NCI-H1417 treated with DMSO at 0.1 percent for 48 hours (cell line): Measurements from ENCODE around the gene HKDC1.
"Not testable (repeated sequence)": the region's sequence is repeated elsewhere in the genome, so short reads cannot be mapped to it uniquely, and the experiment has no call there.

Source experiments
- DNase-seq: peaks from one replicate; lab custom pipeline; 2025; lab: John Stamatoyannopoulos, UW

Gene HKDC1, protein sequence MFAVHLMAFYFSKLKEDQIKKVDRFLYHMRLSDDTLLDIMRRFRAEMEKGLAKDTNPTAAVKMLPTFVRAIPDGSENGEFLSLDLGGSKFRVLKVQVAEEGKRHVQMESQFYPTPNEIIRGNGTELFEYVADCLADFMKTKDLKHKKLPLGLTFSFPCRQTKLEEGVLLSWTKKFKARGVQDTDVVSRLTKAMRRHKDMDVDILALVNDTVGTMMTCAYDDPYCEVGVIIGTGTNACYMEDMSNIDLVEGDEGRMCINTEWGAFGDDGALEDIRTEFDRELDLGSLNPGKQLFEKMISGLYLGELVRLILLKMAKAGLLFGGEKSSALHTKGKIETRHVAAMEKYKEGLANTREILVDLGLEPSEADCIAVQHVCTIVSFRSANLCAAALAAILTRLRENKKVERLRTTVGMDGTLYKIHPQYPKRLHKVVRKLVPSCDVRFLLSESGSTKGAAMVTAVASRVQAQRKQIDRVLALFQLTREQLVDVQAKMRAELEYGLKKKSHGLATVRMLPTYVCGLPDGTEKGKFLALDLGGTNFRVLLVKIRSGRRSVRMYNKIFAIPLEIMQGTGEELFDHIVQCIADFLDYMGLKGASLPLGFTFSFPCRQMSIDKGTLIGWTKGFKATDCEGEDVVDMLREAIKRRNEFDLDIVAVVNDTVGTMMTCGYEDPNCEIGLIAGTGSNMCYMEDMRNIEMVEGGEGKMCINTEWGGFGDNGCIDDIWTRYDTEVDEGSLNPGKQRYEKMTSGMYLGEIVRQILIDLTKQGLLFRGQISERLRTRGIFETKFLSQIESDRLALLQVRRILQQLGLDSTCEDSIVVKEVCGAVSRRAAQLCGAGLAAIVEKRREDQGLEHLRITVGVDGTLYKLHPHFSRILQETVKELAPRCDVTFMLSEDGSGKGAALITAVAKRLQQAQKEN

DNA sequence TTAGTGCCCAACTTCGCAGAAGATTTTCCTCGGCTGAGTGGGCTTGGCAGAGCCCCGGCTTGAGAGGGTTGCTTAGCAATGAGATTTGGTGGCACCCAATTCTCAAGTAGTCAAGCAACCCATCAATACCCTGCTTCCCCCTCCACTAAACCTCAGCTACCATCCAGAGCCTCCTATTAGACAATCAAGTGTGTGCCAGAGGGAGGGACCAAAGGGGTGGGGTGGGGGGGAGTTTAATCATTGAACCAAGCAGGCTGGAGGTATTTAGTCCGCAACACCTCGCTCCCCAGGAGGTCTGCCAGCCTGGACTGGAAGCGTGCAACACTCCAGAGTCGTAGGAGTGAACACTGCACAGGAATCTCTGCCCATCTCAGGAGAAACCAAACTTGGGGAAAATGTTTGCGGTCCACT lies at the start of gene HKDC1:
HKDC1 (plus strand) TSS at position 292 of the 411 bp plus-strand sequence; CDS start at position 396, 104 bp downstream.
- no peak for DNase-seq

DNA sequence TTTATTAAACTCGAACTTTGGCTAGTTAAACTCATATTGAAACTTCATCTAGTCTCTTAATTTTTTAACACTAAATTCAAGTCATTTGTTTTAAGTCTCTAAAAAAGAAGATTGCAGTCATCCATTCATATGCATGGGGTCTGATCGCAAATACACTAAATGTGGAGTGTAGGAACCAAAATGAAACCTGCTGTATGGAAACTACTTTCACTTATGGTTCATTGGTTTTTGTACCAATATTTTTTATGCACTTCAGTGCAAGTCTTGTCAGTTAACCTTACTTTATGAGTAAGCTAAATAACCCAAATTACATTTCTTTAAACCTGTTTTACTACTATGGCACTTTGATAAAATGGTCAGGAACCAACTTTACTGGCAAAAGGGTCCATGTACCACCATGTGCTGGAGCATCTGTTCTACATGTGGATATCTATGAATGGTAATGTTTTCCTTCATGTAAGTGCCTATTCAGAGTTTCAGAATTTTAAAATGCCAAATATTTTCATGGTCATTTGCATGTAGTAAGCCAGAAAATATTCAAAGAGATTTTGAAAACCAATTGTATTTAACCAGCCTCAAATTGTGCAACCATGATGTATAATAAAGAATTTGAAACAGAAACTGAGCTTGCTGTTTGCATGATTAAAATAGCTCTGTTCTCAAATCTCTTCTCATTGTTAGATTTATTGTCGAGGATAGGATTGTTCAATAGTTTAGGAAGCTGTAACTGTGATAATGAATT lies 47.7 kb upstream of the HKDC1 start:
- no peak for DNase-seq

DNA sequence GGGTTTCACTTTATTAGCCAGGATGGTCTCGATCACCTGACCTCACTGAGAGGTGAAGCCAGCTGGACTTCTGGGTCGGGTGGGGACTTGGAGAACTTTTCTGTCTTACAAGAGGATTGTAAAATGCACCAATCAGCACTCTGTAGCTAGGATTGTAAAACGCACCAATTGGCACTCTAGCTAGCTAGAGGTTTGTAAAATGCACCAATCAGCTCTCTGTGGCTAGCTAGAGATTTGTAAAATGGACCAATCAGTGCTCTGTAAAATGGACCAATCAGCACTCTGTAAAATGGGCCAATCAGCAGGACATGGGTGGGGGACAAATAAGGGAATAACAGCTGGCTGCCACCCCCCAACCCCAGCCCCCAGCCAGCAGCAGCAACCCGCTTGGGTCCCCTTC lies 44.8 kb upstream of the HKDC1 start:
- not testable (repeated sequence) for DNase-seq

DNA sequence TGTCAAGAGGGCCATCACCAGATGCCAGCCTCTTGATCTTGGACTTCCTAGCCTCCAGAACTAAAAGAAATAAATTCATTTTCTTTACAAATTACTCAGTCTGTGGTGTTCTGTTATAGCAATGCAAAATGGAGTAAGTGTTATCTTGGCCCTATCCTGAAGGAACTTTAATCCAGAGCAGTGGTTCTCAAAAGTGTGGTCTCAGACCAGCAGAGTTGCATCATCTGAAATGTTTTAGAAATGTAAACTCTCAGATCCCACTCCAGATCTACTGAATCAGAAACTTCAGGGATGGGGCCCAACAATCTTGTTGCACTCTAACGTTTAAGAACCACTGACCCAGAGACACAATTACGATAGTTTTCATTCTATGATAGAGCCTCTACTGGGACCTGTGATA lies 43.3 kb upstream of the HKDC1 start:
- no peak for DNase-seq

DNA sequence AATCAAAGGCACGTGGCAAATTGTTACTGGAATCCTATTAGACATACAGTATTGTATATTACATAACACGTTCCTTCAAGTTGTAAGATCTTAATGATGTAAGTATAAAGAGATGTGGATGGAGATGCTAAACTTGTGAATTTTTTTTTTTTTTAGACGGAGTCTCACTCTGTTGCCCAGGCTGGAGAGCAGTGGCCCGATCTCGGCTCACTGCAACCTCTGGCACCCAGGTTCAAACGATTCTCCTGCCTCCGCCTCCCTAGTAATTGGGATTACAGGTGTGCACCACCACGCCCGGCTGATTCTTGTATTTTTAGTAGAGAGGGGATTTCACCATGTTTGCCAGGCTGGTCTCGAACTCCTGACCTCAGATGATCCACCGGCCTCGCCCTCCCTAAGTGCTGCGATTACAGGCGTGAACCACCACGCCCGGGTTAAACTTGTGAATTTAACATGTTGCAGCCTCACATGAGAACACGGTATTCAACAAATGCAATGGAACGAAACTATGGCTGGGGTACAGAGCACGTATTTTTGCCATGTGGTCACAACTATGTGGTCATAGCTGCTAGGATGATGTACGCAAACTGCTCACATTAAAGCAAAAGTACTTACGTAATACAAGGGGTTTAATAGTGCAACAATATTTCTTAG lies 40.9 kb upstream of the HKDC1 start:
- no peak for DNase-seq

DNA sequence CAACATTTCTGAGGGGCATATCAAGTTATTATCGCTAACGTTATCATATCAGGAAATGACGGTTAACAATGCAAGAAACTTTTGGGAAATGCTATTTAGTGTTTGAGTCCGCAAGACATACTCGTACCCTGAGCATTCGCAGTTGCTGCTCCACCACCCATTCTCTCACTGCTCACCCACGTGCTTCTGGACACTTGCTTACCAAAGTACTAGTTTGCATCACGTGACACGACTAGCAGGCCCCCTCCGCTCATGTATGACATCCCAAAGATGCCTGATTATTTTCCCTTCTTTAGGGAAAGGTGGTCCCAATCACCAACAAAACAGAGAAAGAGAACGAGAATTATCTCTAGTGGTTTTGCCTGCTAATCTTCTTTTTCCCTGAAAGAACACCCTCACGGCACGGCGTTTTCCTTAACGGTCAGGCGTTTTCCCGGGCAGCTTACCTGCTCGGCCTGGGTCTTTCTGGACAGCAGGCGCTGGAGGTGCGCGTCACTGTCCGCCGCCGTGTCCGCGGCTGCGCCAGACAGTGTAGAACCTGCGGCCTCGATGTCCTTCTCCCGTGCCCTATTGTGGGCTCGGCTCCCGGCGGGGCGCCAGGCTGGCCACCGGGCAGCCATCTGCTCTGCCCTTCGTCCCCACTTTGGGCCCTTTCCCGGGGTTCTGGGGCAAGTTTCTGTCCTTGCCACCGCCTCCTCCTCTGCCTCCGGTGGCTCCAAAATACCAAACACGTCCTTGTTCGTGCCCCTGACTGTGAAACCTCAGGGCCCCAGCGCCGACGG lies 40.2 kb upstream of the HKDC1 start, which contains the start of gene SUPV3L1:
SUPV3L1 (plus strand) TSS at position 492 of the 782 bp plus-strand sequence; CDS start at position 550, 58 bp downstream.
- peak; percentile 87 for DNase-seq

DNA sequence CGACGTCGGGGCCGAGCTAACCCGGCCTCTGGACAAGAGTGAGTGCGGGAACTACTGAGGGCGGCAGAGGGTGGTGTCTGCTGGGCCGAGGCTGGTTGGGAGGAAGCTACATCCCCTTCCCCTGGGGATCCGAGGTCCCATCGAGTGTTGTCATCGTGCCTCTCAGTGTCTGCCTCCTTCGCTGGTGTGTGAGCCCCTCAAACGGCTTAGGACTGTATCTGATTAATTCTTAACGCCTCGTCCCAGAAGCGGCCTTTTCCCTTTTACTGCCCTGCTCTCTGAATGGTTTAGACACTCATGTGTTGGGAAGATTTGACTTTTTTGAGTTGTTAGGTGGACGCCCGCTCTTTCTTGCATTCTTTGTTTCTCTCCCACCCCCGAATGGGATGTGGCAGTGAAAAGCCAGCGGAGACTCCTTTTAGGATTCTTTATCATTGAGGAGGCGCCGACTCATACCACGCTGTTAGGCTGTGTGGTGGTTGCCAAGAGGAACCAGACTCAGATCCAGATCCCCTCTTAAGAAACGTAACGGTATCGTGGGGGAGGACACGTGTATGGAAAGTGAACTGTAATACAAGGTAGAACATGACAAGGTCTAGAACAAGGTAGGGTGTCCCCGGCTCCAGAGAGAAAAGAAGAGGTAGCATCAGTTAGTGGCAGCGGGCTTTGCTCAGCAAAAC lies 39.5 kb upstream of the HKDC1 start:
- DNase-seq = no peak

DNA sequence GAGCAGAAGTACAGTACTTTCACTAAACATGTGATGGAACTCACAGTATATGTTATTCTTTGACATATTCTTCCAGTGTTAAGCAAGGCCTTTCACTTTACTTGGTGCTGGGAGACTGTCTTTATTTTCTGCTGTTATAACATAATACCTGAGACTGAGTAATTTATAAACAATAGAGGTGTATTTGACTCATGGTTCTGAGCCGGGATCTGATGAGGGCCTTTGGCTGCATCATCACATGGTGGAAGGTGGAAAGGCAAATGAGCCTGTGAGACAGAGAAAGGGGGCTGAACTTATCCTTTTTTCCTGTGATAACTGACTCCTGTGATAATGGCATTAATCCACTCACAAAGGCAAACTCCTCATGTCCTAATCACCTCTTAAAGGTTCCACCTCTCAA lies 38.7 kb upstream of the HKDC1 start:
- DNase-seq = no peak

DNA sequence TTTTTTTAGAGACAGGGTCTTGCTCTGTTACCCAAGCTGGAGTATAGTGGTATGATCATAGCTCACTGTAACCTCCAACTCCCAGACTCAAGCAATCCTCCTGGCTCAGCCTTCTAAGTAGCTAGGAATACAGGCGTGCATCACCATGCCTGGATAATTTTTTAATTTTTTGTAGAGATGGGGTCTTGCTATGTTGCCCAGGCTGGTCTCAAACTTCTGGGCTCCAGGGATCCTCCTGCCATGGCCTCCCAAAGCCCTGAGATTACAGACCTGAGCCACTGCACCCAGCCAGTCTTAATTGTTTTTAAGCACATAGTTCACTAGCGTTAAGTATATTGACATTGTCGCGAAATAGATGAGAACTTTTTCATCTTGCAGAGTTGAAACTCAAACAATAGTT lies 38.1 kb upstream of the HKDC1 start:
- no peak for DNase-seq

DNA sequence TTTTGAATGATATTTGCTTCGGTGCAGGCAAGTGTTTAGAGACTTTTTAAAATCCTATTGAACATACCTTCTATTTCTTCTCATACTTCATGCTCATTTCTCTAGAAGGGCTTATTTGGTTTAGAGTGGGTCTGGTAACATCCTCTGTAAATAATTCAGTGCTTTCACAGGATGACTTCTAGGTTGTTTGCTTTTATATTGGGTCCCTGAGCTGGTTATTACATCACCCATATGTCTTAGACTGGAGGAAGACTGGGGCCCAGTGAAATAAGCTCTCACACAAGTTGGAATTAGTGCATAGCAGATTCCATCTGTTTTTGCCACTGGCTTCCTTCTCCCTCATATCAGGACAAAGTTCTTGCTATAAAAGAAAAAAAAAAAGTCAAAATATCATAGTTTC lies 33.6 kb upstream of the HKDC1 start:
- DNase-seq = no peak

DNA sequence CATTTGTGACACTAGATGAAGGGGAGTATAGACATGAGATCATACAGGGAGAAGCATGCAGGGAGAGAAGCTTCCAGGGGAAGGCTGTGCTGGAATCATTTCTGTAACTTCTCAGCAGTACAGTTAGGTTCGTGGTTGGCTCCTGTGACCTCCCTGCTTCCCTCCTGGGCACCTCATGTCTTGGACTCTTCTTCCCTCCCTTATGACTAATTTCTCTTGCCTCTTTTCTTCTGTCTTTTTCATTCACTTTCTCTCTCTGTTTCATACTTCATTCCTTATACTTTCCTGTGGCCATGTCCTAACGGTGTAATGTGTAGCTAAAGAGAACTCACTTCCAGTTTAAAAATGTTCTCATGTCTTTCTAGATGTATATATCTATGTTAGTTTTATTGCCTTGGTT lies 19.1 kb upstream of the HKDC1 start:
- no peak for DNase-seq

DNA sequence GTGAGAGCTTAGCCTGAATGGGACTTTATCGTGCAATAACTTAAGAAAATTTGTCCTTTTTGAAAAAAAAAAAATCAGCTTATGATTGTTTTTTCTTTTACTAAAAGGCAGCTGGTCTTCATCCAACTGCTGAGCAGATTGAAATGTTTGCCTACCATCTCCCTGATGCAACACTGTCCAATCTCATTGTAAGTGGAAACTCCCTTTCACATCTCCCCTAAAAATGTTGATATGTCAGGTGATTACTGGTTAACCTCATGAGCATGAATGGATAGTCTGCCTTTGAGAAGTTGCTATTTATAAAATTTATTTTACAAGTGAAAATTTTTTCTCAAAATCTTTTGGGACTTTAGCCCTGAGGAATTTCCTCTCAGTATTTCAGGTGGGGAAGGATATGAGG lies 17.8 kb upstream of the HKDC1 start:
- DNase-seq = no peak

DNA sequence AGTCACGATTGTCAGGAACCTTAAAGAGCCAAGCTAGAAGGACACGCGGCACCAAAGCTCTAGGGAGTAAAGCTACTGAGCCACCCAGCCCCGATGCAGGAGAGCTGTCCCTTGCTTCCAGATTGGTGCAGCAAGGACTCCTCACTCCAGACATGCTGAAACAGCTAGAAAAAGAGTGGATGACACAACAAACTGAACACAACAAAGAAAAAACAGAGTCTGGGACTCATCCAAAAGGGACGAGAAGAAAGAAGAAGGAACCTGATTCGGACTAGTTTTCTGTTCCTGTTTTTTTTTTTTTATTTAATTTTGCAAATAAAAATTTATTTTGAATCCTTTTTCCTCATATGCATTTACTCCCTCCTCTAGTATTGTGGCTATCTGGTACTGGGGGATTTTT lies 11.4 kb upstream of the HKDC1 start:
- DNase-seq = no peak

DNA sequence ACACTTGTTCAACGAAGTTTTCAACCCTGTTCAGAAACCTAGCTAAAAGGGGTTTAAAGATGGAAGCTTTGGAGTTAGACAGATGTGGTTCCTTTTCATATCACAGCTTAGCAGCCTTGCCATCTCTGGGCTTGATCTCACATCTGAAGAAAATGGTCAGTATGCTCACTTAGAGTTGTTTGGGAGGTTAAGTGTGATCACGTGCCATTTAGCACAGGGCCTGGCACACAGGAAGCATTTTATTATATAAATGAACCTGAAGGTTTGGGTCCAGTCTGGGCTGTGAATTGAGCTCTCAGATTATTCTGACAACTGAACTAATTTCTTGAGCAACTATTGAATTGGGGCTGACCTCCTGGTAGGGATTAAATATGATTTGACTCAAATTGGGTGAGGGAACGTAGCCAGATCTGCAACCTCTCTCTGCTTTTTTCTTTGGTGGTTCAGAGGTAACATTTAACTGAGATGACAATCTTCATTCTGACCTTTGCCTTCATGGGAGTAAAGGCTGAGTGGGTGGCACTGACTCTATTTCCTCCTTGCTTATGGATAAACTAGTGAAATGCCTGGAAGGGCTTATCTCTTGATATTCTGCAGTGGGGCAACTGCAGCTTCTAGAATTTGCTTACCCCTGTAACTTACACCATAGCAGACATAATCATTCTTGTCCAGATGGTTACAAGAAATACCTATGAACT lies 10.2 kb upstream of the HKDC1 start:
- DNase-seq = no peak

DNA sequence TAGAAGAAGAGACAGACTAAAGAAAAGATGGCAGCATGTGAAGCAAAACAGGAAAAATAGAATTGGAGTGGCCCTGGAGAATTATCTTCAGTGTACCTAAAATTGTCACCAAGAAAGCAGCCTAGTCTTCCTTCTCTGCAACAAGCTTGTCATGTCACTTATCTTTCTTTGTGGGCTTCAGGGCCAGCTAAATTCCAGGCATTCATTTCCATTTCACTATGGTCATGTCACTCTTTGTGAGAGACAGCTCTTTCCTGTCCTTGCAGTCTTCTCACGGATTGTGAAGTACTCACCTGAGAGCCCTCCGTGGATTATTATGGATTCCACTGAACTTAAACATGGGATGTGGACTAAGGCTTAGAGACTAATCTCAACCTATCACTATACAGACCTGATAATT lies 9.0 kb upstream of the HKDC1 start:
- no peak for DNase-seq

DNA sequence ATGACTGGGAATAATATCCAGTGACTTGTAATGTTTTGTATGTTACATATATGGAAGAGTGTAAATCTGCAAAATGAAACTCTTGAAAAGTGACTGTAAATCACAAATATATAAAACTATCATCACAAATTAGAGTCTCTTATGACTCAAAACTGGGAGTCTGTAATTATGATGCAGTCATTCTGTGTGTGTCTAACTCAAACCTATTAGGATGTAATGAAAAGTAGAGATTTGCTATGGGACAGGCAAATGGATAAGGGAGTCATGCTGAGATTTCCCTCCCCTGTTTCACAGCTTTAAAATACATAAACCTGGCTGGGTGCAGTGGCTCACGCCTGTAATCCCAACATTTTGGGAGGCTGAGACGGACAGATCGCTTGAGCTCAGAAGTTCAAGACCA lies 8.6 kb upstream of the HKDC1 start:
- no peak for DNase-seq

DNA sequence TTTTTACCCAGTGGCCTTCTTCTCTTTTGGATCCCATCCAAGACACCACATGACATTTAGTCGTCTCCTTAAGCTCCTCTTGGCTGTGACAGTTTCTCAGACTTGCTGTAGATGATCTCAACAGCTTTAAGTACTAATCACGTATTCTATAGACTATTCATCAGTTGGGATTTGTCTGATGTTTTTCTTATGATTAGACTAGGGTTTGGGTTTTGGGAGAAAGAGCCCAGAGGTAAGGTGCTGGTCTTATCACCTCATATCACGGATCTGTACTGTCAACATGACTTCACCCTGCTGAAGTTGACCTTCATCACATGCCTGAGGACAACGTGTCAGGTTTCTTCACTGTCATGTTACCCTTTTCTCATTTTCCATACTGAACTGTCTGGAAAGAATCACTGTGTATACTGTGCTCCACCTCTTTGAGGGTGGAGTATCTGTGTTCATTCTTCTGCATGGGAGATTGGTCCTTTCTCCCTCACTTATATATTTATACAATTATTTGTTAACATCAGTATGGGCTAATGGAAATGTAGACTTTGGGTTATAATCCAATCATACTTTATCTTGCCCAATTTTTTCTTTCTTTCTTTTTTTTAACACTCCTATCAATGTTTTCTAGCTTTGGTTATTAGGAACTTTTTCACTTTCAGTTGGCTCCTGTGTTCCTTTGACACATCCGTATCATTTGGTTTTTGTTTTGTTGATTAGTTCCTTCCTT lies 6.4 kb upstream of the HKDC1 start:
- no peak for DNase-seq

DNA sequence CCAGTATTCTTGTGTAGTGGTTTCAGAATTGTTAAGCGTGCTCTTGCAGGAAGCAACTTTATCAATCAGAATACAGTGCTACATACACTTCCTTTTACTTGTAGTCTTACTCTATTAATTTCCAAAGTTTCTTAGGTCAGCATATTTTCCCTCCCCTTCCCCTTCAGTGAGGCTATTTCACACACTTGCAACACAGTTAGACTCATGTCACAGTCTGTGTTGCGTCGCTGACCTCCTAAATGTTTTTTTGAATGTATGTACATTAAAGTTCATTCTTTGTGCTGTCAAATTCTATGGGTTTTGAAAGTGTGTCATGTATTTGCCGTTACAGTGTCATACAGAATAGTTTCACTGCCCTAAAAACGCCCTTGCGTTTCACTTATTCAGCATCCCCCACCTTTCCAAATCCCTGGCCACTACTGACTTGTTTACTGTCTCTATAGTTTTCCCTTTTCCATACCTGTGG lies 5.4 kb upstream of the HKDC1 start:
- DNase-seq = no peak
